ENCODE data around the gene HMCN2.

Gene HMCN2

GRCh38 chr9:130347931-130348330, 82.4 kb downstream of the HMCN2 start:
- no peak for DNase-seq (ENCODE audit: low read depth)
- no peak overlapping the region for H3K4me3 ChIP-seq (ENCODE audit: low read length)
- no peak for TF ChIP-seq CTCF (conservative IDR thresholded peaks at IDR 0.05; ENCODE audit: low read length)

GRCh38 chr9:130348341-130348740, 82.8 kb downstream of the HMCN2 start:
- no peak for TF ChIP-seq CTCF (conservative IDR thresholded peaks at IDR 0.05; ENCODE audit: low read length)
- H3K4me3 ChIP-seq (ENCODE audit: low read length) = no peak overlapping the region
- no peak for DNase-seq (ENCODE audit: low read depth)

- TF ChIP-seq CTCF (conservative IDR thresholded peaks at IDR 0.05; ENCODE audit: low read length) = no peak
- H3K4me3 ChIP-seq (ENCODE audit: low read length) = no peak overlapping the region
- no peak for DNase-seq (ENCODE audit: low read depth)
Measured at GRCh38 chr9:130348881-130349280, 83.3 kb downstream of the HMCN2 start.

- TF ChIP-seq CTCF (conservative IDR thresholded peaks at IDR 0.05; ENCODE audit: low read length) = no peak
- no peak for DNase-seq (ENCODE audit: low read depth)
- no peak overlapping the region for H3K4me3 ChIP-seq (ENCODE audit: low read length)
Measured at GRCh38 chr9:130349398-130349797, 83.8 kb downstream of the HMCN2 start.

GRCh38 chr9:130351343-130351742, 85.8 kb downstream of the HMCN2 start:
- no peak overlapping the region for H3K4me3 ChIP-seq (ENCODE audit: low read length)
- no peak for DNase-seq (ENCODE audit: low read depth)
- TF ChIP-seq CTCF (conservative IDR thresholded peaks at IDR 0.05; ENCODE audit: low read length) = no peak

GRCh38 chr9:130352081-130352480, 86.5 kb downstream of the HMCN2 start:
- H3K4me3 ChIP-seq (ENCODE audit: low read length) = no peak overlapping the region
- no peak for TF ChIP-seq CTCF (conservative IDR thresholded peaks at IDR 0.05; ENCODE audit: low read length)
- no peak for DNase-seq (ENCODE audit: low read depth)

- H3K4me3 ChIP-seq (ENCODE audit: low read length) = no peak overlapping the region
- DNase-seq (ENCODE audit: low read depth) = no peak
- TF ChIP-seq CTCF (conservative IDR thresholded peaks at IDR 0.05; ENCODE audit: low read length) = no peak
Measured at GRCh38 chr9:130352586-130353285, 87.2 kb downstream of the HMCN2 start.

Measured in AG10803 (cell line).